PC-3 (cell line): ENCODE measurements around the gene CPD. TPM values are rescaled to one million over a fixed set of nuclear protein-coding genes. Genes with fewer than 3 reads are reported as not detected.
"Not testable (repeated sequence)": the region's sequence is repeated elsewhere in the genome, so short reads cannot be mapped to it uniquely, and the experiment has no call there.

Source experiments
- ATAC-seq: fragments of 200-7000 bp; cut with Tn5 transposase; 2 replicates; pipeline ENCODE4 v1.9.1; 2020; ENCODE audit warnings: mild to moderate bottlenecking, moderate library complexity
- BruUV-seq: library from RNA; stranded (reverse); fragments of 400-500 nt; replicated peaks from 2 replicates; lab custom pipeline; 2021; lab: Mats Ljungman, UMichigan
- CTCF ChIA-PET: fragments of 300-600 bp; sonication (Branson Sonifier 250); formaldehyde crosslinking; loops from one replicate; lab custom pipeline; 2022; ENCODE audit warnings: antibody characterized with exemption; lab: Charles Lee
- POLR2A ChIA-PET: fragments of 300-600 bp; sonication (Branson Sonifier 250); formaldehyde crosslinking; loops from one replicate; lab custom pipeline; 2022; ENCODE audit warnings: antibody characterized with exemption; ENCODE audit not compliant: unreplicated experiment; lab: Charles Lee
- DNase-seq: peaks from one replicate; pipeline ENCODE4 v3.0.0-alpha.2; 2015
- H2AFZ ChIP-seq: fragments of 300-600 bp; sonication (generic); 2 replicates; pipeline ENCODE4 v1.6.0; 2016; ENCODE audit warnings: antibody characterized with exemption, low read length
- H3F3A ChIP-seq: fragments of 300-600 bp; sonication (generic); one replicate; pipeline ENCODE4 v1.6.0; 2017; ENCODE audit warnings: antibody characterized with exemption, low read length, control low read depth, mild to moderate bottlenecking; ENCODE audit not compliant: unreplicated experiment
- H3K27ac ChIP-seq: fragments of 300-600 bp; sonication (generic); 2 replicates; pipeline ENCODE4 v1.5.1; 2016; ENCODE audit warnings: mild to moderate bottlenecking, low read length
- H3K27me3 ChIP-seq: fragments of 300-600 bp; sonication (generic); 2 replicates; pipeline ENCODE4 v1.6.1; 2016; ENCODE audit warnings: low read length, mixed read lengths
- H3K36me3 ChIP-seq: fragments of 300-600 bp; sonication (generic); 2 replicates; pipeline ENCODE4 v1.6.1; 2016; ENCODE audit warnings: low read depth, mixed run types, low read length, mixed read lengths
- H3K4me1 ChIP-seq: fragments of 300-600 bp; sonication (generic); 2 replicates; pipeline ENCODE4 v1.5.1; 2016; ENCODE audit warnings: low read length; ENCODE audit not compliant: insufficient read depth
- H3K4me2 ChIP-seq: fragments of 300-600 bp; sonication (generic); 2 replicates; pipeline ENCODE4 v1.6.0; 2016; ENCODE audit warnings: low read length
- H3K4me3 ChIP-seq: fragments of 300-600 bp; sonication (generic); 2 replicates; pipeline ENCODE4 v1.5.1; 2016; ENCODE audit warnings: mild to moderate bottlenecking, low read length, mixed read lengths
- H3K79me2 ChIP-seq: fragments of 300-600 bp; sonication (generic); 2 replicates; pipeline ENCODE4 v1.6.1; 2017; ENCODE audit warnings: low read length, mixed read lengths
- H3K9ac ChIP-seq: fragments of 300-600 bp; sonication (generic); 2 replicates; pipeline ENCODE4 v1.6.0; 2016; ENCODE audit warnings: mild to moderate bottlenecking, low read length
- H3K9me2 ChIP-seq: fragments of 300-600 bp; sonication (generic); replicated peaks from 2 replicates; pipeline ENCODE4 v1.6.1; 2016; ENCODE audit warnings: mixed run types, low read length, mixed read lengths
- H3K9me3 ChIP-seq: fragments of 300-600 bp; sonication (generic); 2 replicates; pipeline ENCODE4 v1.6.1; 2016; ENCODE audit warnings: low read length, mixed read lengths
- H4K20me1 ChIP-seq: fragments of 300-600 bp; sonication (generic); 2 replicates; pipeline ENCODE4 v1.6.1; 2016; ENCODE audit warnings: low read length, mixed read lengths
- EZH2 ChIP-seq: fragments of 300-600 bp; sonication (generic); IDR thresholded peaks from one replicate; pipeline ENCODE4 v1.6.1; 2017; ENCODE audit warnings: antibody characterized with exemption, mild to moderate bottlenecking, low read length; ENCODE audit not compliant: unreplicated experiment
- EZH2phosphoT487 ChIP-seq: fragments of 300-600 bp; sonication (generic); IDR thresholded peaks from 2 replicates; pipeline ENCODE4 v1.6.1; 2018; ENCODE audit warnings: mild to moderate bottlenecking, antibody characterized with exemption, low read length, borderline replicate concordance
- intact Hi-C: fragments of 100-400 bp; cut with micrococcal nuclease; formaldehyde crosslinking; loops from 2 replicates; pipeline ENCODE4 v1.9.0; 2023
- total RNA-seq: library from RNA; depleted of rRNA; stranded (reverse); fragments of >200 nt; gene quantifications from 2 replicates; pipeline ENCODE4 v1.2.3, GENCODE V29; 2014
- TF ChIP-seq, protein P1 (sequence below): fragments of 300-600 bp; sonication (generic); conservative IDR thresholded peaks from 2 replicates; pipeline ENCODE4 v1.5.1; 2017; ENCODE audit warnings: antibody characterized with exemption, low read depth, mild to moderate bottlenecking, low read length

CPD gene
- total RNA-seq, 1 experiment from 2014 or later, result 30.9 TPM

DNA sequence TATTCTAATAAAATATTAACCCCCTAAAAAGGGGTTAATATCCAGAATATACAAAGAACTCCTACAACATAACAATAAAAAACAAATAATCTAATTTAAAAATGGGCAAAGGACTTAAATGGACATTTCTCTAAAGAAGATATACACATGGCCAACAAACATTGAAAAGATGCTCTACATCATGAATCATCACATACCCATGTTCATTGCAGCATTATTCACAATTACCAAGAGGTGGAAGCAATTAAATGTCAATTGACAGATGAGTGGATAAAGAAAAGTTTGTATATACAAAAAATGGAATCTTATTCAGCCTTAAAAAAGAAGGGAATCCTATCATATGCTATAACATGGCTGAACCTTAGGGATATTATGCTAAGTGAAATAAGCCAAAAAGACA lies 36.8 kb downstream of the CPD start:
- BruUV-seq, result no TSS peak
- no peak overlapping the region for H3K27ac ChIP-seq
- H3K9me3 ChIP-seq, result no peaks in the 10 kb centered on the region
- H2AFZ ChIP-seq, result no peak overlapping the region
- no peaks in the 10 kb centered on the region for H3K79me2 ChIP-seq
- ChIA-PET POLR2A (no interaction called here), CTCF (no interaction called here)
- H4K20me1 ChIP-seq, result no peaks in the 10 kb centered on the region
- peaks cover 10% of the 10 kb centered on the region for H3K4me1 ChIP-seq
- no peak overlapping the region for H3K9ac ChIP-seq
- no peak overlapping the region for H3K4me2 ChIP-seq
- H3K36me3 ChIP-seq, result no peaks in the 10 kb centered on the region
- TF ChIP-seq EZH2 (no peak), EZH2phosphoT487 (no peak)
- TF ChIP-seq, protein P1, sequence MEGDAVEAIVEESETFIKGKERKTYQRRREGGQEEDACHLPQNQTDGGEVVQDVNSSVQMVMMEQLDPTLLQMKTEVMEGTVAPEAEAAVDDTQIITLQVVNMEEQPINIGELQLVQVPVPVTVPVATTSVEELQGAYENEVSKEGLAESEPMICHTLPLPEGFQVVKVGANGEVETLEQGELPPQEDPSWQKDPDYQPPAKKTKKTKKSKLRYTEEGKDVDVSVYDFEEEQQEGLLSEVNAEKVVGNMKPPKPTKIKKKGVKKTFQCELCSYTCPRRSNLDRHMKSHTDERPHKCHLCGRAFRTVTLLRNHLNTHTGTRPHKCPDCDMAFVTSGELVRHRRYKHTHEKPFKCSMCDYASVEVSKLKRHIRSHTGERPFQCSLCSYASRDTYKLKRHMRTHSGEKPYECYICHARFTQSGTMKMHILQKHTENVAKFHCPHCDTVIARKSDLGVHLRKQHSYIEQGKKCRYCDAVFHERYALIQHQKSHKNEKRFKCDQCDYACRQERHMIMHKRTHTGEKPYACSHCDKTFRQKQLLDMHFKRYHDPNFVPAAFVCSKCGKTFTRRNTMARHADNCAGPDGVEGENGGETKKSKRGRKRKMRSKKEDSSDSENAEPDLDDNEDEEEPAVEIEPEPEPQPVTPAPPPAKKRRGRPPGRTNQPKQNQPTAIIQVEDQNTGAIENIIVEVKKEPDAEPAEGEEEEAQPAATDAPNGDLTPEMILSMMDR, result no peak
- ATAC-seq (no peak), DNase-seq (no peak)
- no peak overlapping the region for H3K4me3 ChIP-seq
- no peaks in the 10 kb centered on the region for H3K9me2 ChIP-seq
- no peaks in the 10 kb centered on the region for H3K27me3 ChIP-seq
- intact Hi-C loops, result no loop called here
- H3F3A ChIP-seq, result no peaks in the 10 kb centered on the region

DNA sequence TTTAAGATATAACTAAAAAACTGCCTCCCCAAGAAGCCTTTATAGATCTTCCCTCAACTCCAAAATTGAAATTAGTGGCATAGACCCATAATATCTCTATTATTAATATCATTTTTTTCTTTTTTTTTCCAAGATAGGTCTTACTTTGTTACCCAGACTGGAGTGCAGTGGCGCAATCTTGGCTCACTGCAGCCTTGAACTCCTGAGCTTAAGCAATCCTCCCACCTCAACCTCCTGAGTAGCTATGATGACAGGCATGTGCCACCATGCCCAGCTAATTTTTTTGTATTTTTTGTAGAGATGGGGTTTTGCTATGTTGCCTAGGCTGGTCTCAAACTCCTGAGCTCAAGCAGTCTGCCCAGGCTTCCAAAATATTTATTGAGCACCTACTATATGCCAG lies 39.3 kb downstream of the CPD start:
- CTCF ChIA-PET, DNase-seq: not testable (repeated sequence)

DNA sequence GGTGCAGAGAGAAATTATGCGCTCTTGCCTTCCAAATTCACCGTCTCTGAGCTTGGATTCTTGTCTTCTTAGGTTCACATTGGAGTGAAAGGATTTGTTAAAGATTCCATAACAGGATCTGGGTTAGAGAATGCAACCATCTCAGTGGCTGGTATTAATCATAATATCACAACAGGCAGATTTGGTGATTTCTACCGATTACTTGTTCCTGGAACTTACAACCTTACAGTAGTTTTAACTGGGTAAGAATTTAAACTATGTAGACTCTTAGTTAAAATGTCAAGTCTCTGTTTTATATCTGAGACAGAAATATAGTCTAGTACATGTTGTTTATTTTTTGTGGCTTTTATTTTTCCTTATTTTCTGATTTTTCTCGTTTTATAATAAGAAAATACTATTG lies 42.9 kb downstream of the CPD start:
- Histone ChIP-seq H4K20me1 (no peaks in the 10 kb centered on the region), H3K27me3 (no peaks in the 10 kb centered on the region), H3K4me2 (no peak overlapping the region), H3K27ac (no peak overlapping the region), H3K4me1 (no peaks in the 10 kb centered on the region), H3K9me2 (no peaks in the 10 kb centered on the region), H2AFZ (no peak overlapping the region), H3K36me3 (0 out of 2 replicates have a peak, but pooled peaks cover 4% of the 10 kb centered on the region), H3K9me3 (no peaks in the 10 kb centered on the region), H3F3A (no peaks in the 10 kb centered on the region), H3K79me2 (no peaks in the 10 kb centered on the region), H3K9ac (no peak overlapping the region), H3K4me3 (no peak overlapping the region)
- TF ChIP-seq EZH2phosphoT487, result no peak
- TF ChIP-seq, protein P1, result no peak
- TF ChIP-seq EZH2, result no peak
- no peak for DNase-seq
- POLR2A ChIA-PET, result no interaction called here
- intact Hi-C loops, result no loop called here
- ATAC-seq, result no peak
- no TSS peak for BruUV-seq
- CTCF ChIA-PET, result no interaction called here

More for the DNA sequence above, 39.3 kb downstream of the CPD start:
- H3K27me3 ChIP-seq, POLR2A ChIA-PET, H4K20me1 ChIP-seq, ATAC-seq, BruUV-seq, H2AFZ ChIP-seq, H3K9ac ChIP-seq, H3K36me3 ChIP-seq, H3K9me2 ChIP-seq, H3K27ac ChIP-seq, H3K79me2 ChIP-seq, H3K9me3 ChIP-seq, intact Hi-C loops, H3K4me1 ChIP-seq, H3K4me3 ChIP-seq, H3K4me2 ChIP-seq, H3F3A ChIP-seq: not testable (repeated sequence)
